Measurements from ENCODE around the gene FUCA1.

FUCA1 gene

GRCh38 chr1:23882746-23883145, 14.7 kb upstream of the FUCA1 start:
- DNase-seq (ENCODE audit: low spot score), result no peak
- H3K27ac ChIP-seq, result no peak overlapping the region
- no peak for TF ChIP-seq CTCF (conservative IDR thresholded peaks at IDR 0.05; ENCODE audit: low read depth)
- POLR2A ChIA-PET (ENCODE audit: low non-redundant PET), result no interaction called here
- CTCF ChIA-PET, result interaction anchor here (0.7 kb wide), 1 partner anchor 15 kb away, joined by 4 read pairs; no protein-coding TSS in a partner anchor

- TF ChIP-seq CTCF (conservative IDR thresholded peaks at IDR 0.05; ENCODE audit: low read depth), result no peak
- no peak overlapping the region for H3K27ac ChIP-seq
- no peak for DNase-seq (ENCODE audit: low spot score)
- CTCF ChIA-PET, result interaction anchor here (0.6 kb wide), 1 partner anchor 36 kb away, joined by 3 read pairs; no protein-coding TSS in a partner anchor
- POLR2A ChIA-PET (ENCODE audit: low non-redundant PET), result no interaction called here
These were observed 11.7 kb upstream of the FUCA1 start for GRCh38 chr1:23879809-23880208.

GRCh38 chr1:23878668-23879067, 10.6 kb upstream of the FUCA1 start:
- POLR2A ChIA-PET (ENCODE audit: low non-redundant PET), result no interaction called here
- CTCF ChIA-PET, result interaction anchor here (0.7 kb wide), 1 partner anchor 70 kb away, joined by 6 read pairs; no protein-coding TSS in a partner anchor
- TF ChIP-seq CTCF (conservative IDR thresholded peaks at IDR 0.05; ENCODE audit: low read depth), result no peak
- H3K27ac ChIP-seq, result no peak overlapping the region
- no peak for DNase-seq (ENCODE audit: low spot score)

- ChIA-PET POLR2A (ENCODE audit: low non-redundant PET) (no interaction called here), CTCF (no interaction called here)
- TF ChIP-seq CTCF (conservative IDR thresholded peaks at IDR 0.05; ENCODE audit: low read depth), result no peak
- no peak for DNase-seq (ENCODE audit: low spot score)
- no peak overlapping the region for H3K27ac ChIP-seq
These were observed 7.3 kb upstream of the FUCA1 start for GRCh38 chr1:23875382-23875781.

- DNase-seq (ENCODE audit: low spot score), result no peak
- no peak for TF ChIP-seq CTCF (conservative IDR thresholded peaks at IDR 0.05; ENCODE audit: low read depth)
- CTCF ChIA-PET, result interaction anchor here (0.7 kb wide), 1 partner anchor 376 kb away, joined by 3 read pairs; no protein-coding TSS in a partner anchor
- POLR2A ChIA-PET (ENCODE audit: low non-redundant PET), result no interaction called here
- no peak overlapping the region for H3K27ac ChIP-seq
These were observed 4.3 kb upstream of the FUCA1 start for GRCh38 chr1:23872421-23872820.

- TF ChIP-seq CTCF (conservative IDR thresholded peaks at IDR 0.05; ENCODE audit: low read depth), result no peak
- no peak for DNase-seq (ENCODE audit: low spot score)
- H3K27ac ChIP-seq, result no peak overlapping the region
- ChIA-PET CTCF (no interaction called here), POLR2A (ENCODE audit: low non-redundant PET) (no interaction called here)
These were observed 961 bp upstream of the FUCA1 start for GRCh38 chr1:23869051-23869450.

Measured in RWPE1 (cell line).